ENCODE measurements around the gene WDR81. TPM values are rescaled to one million over a fixed set of nuclear protein-coding genes. Genes with fewer than 3 reads are reported as not detected.

Gene WDR81
- total and polyA plus RNA-seq, 5 donors from 2014 or later = 10.6 to 48.4 (median 11.2) TPM

DNA sequence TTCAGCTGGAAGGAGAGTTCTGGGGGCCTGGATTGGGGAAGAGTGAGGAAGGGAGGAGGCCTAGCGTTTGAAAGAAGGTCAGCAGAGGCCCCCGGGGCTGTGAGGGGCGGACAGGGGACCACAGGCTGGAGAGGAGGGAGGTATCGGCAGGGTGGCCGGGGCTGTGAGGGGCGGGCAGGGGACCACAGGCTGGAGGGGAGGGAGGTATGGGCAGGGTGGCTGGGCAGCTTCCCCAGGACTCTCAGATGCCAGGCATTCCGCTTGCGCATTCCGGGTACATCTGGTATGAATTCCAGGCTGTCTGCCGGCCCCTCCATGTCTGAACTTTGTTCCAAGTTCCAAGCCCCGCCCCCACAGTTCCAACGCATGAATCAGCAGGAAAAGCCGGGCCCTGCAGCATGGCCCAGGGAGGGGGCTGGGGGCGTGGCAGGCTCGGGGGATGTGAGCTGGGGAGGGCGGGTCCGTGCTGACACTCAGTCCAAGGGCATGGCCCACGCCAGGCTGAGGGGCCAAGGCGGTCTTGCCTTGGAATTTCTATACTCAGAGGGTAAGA, 10.0 kb upstream of the WDR81 start:
- H3K4me1 Mint-ChIP-seq = peaks cover 0 to 44% (median 10%) of the 10 kb centered on the region in 4 donors

DNA sequence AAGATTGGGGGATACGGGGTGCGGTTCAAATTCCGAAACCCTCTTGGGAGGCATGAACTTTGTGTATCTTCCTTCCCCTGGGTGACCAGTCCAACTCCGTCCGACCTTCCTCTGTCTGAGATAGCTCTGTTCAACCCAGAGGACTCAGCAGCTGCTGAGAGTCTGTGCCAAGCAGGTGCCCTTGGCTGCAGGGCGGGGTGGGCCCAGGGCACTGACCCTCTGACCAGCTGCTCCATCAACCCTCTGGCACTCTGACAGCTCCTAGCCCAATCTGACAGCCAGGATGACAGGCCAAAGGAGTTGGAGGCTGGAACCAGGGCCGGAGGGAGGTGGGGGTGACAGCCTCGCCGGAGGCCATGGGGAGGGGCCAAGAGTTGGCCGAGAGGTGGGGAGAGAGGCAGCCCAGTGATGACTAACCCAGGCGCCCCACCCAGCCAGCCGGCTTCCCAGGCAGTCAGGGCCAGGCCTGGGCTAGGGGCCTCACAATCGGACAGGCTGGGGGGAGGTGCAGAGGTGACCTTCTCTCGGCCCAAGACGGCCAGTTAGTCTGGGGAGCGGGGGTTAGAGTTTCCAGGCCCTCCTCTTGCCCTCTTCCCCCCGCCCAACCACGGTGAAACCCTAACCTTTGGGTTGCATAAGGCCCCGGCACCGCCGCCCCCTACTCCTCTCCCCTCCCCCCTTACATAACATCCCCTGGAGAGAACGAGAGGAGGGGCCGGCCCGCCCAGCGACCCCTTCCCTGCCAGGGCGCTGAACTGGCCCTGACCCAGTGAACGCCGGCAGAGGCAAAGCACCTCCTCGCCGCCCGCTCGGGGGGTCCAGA, 9.3 kb upstream of the WDR81 start:
- Mint-ChIP-seq H3K4me3 (peak overlapping the region; percentile 20 to 81 (median 67)), H3K4me1 (peaks cover 0 to 44% (median 10%) of the 10 kb centered on the region in 4 donors), H3K9me3 (no peaks in the 10 kb centered on the region), H3K27me3 (peaks cover 26% of the 10 kb centered on the region), H3K27ac (peak overlapping the region in 1 of 3 donors; percentile 51), H3K36me3 (no peaks in the 10 kb centered on the region)
- Histone ChIP-seq H3K4me1 (ENCODE audit: control insufficient read depth, insufficient read depth, low read length, poor library complexity, severe bottlenecking) (peaks cover 42% of the 10 kb centered on the region), H3K27ac (ENCODE audit: insufficient read depth, low read length, poor library complexity, severe bottlenecking) (peak overlapping the region; percentile 63), H3K9me3 (ENCODE audit: control insufficient read depth in 2 of 2, low read length in 2 of 2) (no peaks in the 10 kb centered on the region), H3K4me3 (ENCODE audit: low read depth, low read length) (no peak overlapping the region), H3K27me3 (ENCODE audit: control insufficient read depth, insufficient read depth, low read length) (no peaks in the 10 kb centered on the region), H3K36me3 (ENCODE audit: control insufficient read depth, insufficient read depth, low read length) (no peaks in the 10 kb centered on the region)
- DNase-seq (peak in 1 of 3 donors; percentile 57), ATAC-seq (ENCODE audit: low read depth in 2 of 2) (no peak)

More for the DNA sequence above, 10.0 kb upstream of the WDR81 start:
- Mint-ChIP-seq H3K36me3 (no peaks in the 10 kb centered on the region), H3K27ac (peak overlapping the region in 1 of 3 donors; percentile 42), H3K27me3 (peaks cover 26% of the 10 kb centered on the region), H3K9me3 (no peaks in the 10 kb centered on the region), H3K4me3 (peak overlapping the region; percentile 64 to 91 (median 72))
- no peak overlapping the region for H3K4me3 ChIP-seq (ENCODE audit: low read depth, low read length)
- H3K4me1 ChIP-seq (ENCODE audit: control insufficient read depth, insufficient read depth, low read length, poor library complexity, severe bottlenecking) = peaks cover 49% of the 10 kb centered on the region
- H3K9me3 ChIP-seq (ENCODE audit: control insufficient read depth in 2 of 2, low read length in 2 of 2) = no peaks in the 10 kb centered on the region
- no peaks in the 10 kb centered on the region for H3K36me3 ChIP-seq (ENCODE audit: control insufficient read depth, insufficient read depth, low read length)
- no peak overlapping the region for H3K27ac ChIP-seq (ENCODE audit: insufficient read depth, low read length, poor library complexity, severe bottlenecking)
- ATAC-seq (ENCODE audit: low read depth in 2 of 2) (no peak), DNase-seq (no peak)
- no peaks in the 10 kb centered on the region for H3K27me3 ChIP-seq (ENCODE audit: control insufficient read depth, insufficient read depth, low read length)

DNA sequence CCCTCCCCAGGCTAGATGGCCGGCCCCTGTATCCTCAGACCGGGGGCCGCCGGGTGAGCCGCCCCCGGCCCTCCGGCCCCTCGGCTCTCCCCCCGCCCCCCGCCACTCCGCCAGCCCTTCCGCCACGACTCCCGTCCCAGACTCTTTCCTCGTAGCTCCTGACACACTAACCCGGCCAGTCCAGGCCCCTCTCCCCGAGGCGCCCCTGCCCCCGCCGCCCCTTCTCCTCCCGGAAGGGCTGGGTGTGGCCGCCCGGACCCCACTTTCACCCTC, 8.8 kb upstream of the WDR81 start:
- Histone ChIP-seq H3K4me1 (ENCODE audit: control insufficient read depth, insufficient read depth, low read length, poor library complexity, severe bottlenecking) (peaks cover 39% of the 10 kb centered on the region), H3K27ac (ENCODE audit: insufficient read depth, low read length, poor library complexity, severe bottlenecking) (peak overlapping the region; percentile 63), H3K4me3 (ENCODE audit: low read depth, low read length) (no peak overlapping the region), H3K9me3 (ENCODE audit: control insufficient read depth in 2 of 2, low read length in 2 of 2) (no peaks in the 10 kb centered on the region), H3K36me3 (ENCODE audit: control insufficient read depth, insufficient read depth, low read length) (no peaks in the 10 kb centered on the region), H3K27me3 (ENCODE audit: control insufficient read depth, insufficient read depth, low read length) (no peaks in the 10 kb centered on the region)
- Mint-ChIP-seq H3K4me1 (peaks cover 2 to 44% (median 12%) of the 10 kb centered on the region in 4 donors), H3K27me3 (peaks cover 23% of the 10 kb centered on the region), H3K9me3 (no peaks in the 10 kb centered on the region), H3K4me3 (peak overlapping the region; percentile 94 to 96 (median 94)), H3K36me3 (no peaks in the 10 kb centered on the region), H3K27ac (peak overlapping the region in 2 of 3 donors; percentile 85 to 96)
- DNase-seq (no peak), ATAC-seq (ENCODE audit: low read depth in 2 of 2) (no peak)

DNA sequence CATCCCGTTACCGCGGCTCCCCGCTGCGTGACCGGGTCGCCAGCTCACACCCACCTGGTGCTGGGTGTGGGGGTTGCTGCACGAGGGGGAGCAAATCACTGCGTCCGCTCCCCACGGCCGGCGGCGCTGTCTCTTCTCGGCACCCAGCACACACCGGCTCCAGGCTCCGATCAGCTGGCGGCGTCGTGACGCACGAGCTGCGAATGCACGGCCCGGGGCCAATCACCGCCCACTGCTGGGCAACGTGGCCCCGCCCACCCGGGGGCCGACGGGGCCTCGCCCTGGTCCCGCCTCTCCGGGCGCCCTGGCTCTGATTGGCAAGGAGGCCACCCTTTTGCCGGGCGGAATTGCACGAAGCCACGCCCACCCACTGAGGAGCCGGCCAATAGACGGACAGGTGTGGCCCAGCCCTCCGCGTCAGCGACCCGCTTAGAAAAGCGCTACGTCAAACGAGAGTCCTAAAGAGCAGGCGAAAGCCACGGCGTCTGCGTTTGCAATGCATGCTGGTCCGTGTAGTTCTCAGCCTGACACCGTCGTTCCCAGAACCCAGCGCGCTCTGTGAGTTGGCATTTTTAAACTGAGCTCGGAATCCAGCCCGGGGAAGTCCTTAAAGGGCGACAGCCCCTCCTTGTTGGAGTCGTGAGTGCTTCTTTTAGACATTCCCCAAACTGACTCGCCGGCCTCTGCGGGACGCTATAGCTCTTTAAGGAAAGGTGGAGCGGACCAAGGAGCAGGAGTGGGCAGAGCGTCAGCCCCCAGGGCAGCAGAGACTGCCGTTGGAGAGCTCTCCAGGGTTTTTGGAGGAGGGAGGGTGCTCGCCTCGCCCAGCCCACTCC, 8.2 kb upstream of the WDR81 start:
- peak overlapping the region; percentile 95 for H3K27ac ChIP-seq (ENCODE audit: insufficient read depth, low read length, poor library complexity, severe bottlenecking)
- peak overlapping the region; percentile 92 for H3K4me3 ChIP-seq (ENCODE audit: low read depth, low read length)
- peaks cover 39% of the 10 kb centered on the region for H3K4me1 ChIP-seq (ENCODE audit: control insufficient read depth, insufficient read depth, low read length, poor library complexity, severe bottlenecking)
- H3K9me3 ChIP-seq (ENCODE audit: control insufficient read depth in 2 of 2, low read length in 2 of 2) = no peaks in the 10 kb centered on the region
- DNase-seq = peak; percentile 100
- Mint-ChIP-seq H3K9me3 (no peaks in the 10 kb centered on the region), H3K27me3 (peaks cover 18% of the 10 kb centered on the region), H3K4me1 (peaks cover 5 to 42% (median 14%) of the 10 kb centered on the region in 4 donors), H3K4me3 (peak overlapping the region; percentile 94 to 96 (median 94)), H3K36me3 (no peaks in the 10 kb centered on the region), H3K27ac (peak overlapping the region; percentile 96 to 98 (median 96))
- peak; percentile 86 to 88 for ATAC-seq (ENCODE audit: low read depth in 2 of 2)
- H3K36me3 ChIP-seq (ENCODE audit: control insufficient read depth, insufficient read depth, low read length) = no peaks in the 10 kb centered on the region
- H3K27me3 ChIP-seq (ENCODE audit: control insufficient read depth, insufficient read depth, low read length) = no peaks in the 10 kb centered on the region

DNA sequence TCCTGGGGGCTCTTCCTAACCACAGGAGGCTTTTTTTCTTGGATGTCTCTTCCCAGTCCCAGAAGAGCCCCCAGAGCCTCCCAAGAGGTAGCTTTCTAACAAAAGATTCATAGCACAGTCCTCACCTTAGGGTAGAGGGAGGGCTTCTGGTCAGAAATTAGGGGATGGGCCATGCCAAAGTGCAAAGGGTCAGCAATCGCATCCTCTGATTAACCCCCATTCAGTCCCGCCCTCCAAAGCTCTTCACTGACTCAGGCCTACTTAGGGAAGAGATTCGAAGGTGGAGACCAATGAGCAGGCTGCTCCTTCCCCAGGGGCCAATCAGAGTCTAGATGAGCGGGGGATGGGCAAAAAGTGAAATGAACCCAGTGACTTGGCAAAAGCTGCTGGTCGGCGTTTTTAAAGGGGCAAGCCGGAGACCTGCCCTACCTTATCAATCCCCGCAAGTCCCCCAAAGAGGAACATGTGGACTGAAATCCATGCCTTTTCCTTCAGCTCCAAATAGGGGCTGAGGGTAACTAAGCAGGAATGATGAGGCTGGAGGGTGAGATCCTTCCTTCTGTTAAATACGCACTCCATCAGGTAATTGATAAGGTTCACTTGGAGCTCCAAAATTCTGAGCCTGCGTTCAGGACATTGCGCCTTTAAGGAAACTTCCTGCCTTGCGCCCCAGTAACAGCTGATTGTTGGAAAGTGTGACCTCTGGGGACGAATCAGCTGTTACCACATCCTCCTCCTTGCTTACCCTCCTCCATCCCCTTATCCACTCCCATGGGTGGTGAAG, 7.4 kb upstream of the WDR81 start:
- Mint-ChIP-seq H3K4me3 (peak overlapping the region; percentile 94 to 96 (median 94)), H3K27me3 (peaks cover 13% of the 10 kb centered on the region), H3K4me1 (peaks cover 5 to 37% (median 12%) of the 10 kb centered on the region in 4 donors), H3K36me3 (no peaks in the 10 kb centered on the region), H3K27ac (peak overlapping the region; percentile 96 to 98 (median 96)), H3K9me3 (no peaks in the 10 kb centered on the region)
- peak; percentile 34 to 37 for ATAC-seq (ENCODE audit: low read depth in 2 of 2)
- Histone ChIP-seq H3K4me1 (ENCODE audit: control insufficient read depth, insufficient read depth, low read length, poor library complexity, severe bottlenecking) (peaks cover 39% of the 10 kb centered on the region), H3K4me3 (ENCODE audit: low read depth, low read length) (peak overlapping the region; percentile 92), H3K9me3 (ENCODE audit: control insufficient read depth in 2 of 2, low read length in 2 of 2) (no peaks in the 10 kb centered on the region), H3K27ac (ENCODE audit: insufficient read depth, low read length, poor library complexity, severe bottlenecking) (peak overlapping the region; percentile 95), H3K27me3 (ENCODE audit: control insufficient read depth, insufficient read depth, low read length) (no peaks in the 10 kb centered on the region), H3K36me3 (ENCODE audit: control insufficient read depth, insufficient read depth, low read length) (no peaks in the 10 kb centered on the region)
- peak; percentile 78 to 98 (median 82) for DNase-seq

DNA sequence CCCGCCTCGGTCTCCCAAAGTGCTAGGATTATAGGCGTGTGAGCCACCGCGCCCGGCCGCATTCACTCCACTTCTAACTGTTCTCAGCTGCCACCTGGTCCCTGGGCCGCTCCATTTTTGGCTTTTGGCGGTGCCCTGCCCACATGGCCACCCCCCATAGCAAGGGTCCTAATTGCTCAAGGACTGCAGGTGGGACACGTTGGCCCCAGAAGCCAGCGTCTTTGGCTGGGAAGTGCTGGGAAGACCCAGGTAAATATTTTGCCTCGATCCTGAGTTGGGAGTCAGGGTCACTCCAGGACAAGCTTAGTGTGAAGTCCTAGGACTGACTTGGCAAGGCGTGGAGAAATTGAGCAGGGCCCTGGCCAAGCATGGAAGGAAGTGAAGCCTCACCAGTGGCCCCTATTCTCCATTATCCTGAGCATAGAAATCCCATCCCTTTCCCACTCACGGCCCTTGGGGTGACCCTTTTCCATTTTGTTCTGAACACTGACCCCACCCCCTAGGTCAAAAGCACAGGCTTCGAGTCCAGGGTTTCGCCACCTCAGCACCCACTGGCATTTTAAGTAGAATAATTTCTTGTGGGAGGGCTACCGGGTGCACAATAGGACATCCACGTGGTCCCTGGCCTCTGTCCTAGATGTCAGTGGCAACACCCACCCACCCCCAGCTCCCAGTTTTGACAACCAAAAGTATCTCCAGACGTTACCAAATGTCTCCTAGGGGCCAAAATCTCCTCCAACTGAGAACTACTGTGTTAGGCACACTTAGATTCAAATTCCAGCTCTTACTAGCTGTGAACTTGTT, 5.9 kb upstream of the WDR81 start:
- no peak overlapping the region for H3K27ac ChIP-seq (ENCODE audit: insufficient read depth, low read length, poor library complexity, severe bottlenecking)
- H3K4me3 ChIP-seq (ENCODE audit: low read depth, low read length) = no peak overlapping the region
- H3K27ac Mint-ChIP-seq = no peak overlapping the region
- H3K4me1 Mint-ChIP-seq = peaks cover 5 to 45% (median 17%) of the 10 kb centered on the region in 4 donors
- H3K4me3 Mint-ChIP-seq = peak overlapping the region in 2 of 4 donors; percentile 51 to 52
- H3K9me3 ChIP-seq (ENCODE audit: control insufficient read depth in 2 of 2, low read length in 2 of 2) = no peaks in the 10 kb centered on the region
- H3K27me3 Mint-ChIP-seq = peaks cover 13% of the 10 kb centered on the region
- H3K9me3 Mint-ChIP-seq = no peaks in the 10 kb centered on the region
- H3K4me1 ChIP-seq (ENCODE audit: control insufficient read depth, insufficient read depth, low read length, poor library complexity, severe bottlenecking) = peaks cover 48% of the 10 kb centered on the region
- ATAC-seq (ENCODE audit: low read depth in 2 of 2) (no peak), DNase-seq (no peak)
- H3K36me3 ChIP-seq (ENCODE audit: control insufficient read depth, insufficient read depth, low read length) = no peaks in the 10 kb centered on the region
- no peaks in the 10 kb centered on the region for H3K36me3 Mint-ChIP-seq
- H3K27me3 ChIP-seq (ENCODE audit: control insufficient read depth, insufficient read depth, low read length) = no peaks in the 10 kb centered on the region
